Heart left ventricle (tissue), 13 donors: ENCODE results near the gene NT5E.

Experiments
- CTCF ChIP-seq, 12 donors: fragments of 200-600 bp; sonication (generic) in 4 of 12; IDR thresholded peaks; one replicate each; pipeline versions ENCODE4 v1.5.0 to v1.8.0; 2018 to 2022; ENCODE audit warnings: antibody characterized with exemption in 12 of 12, mild to moderate bottlenecking in 5 of 12
- POLR2A ChIP-seq, 2 donors: fragments of 450-650 bp; IDR thresholded peaks; one replicate each; pipeline ENCODE4 v1.6.1; 2017; ENCODE audit warnings: antibody characterized with exemption in 2 of 2, mild to moderate bottlenecking in 2 of 2, moderate library complexity in 2 of 2
- donor health status: ischemic (EF 13 %, LVEDD 7.1; RV severe dilation, severe dysfunction).
- donor health status: DM: no; HTN: yes; CAD: no.
- donor health status: DM: no; HTN: no; CAD: no.
- donor health status: ischemic (EF 25% LVEDD 6.9; RV normal size, moderate dysfunction).
- donor health status: ischemic (EF 25% LVEDD 5.7; RV mildly dilated, moderate dysfunction).
- donor health status: ischemic (EF 35%, LVEDD 5.7; RV mildly dilated, moderate dysfunction).
- donor health status: nonischemic (EF 11% LVEDD 7.7; RV severe dilation, severe dysfunction).
- donor health status: DM: yes; HTN: yes; CAD: no.
- donor health status: PGD.
- donor health status: ischemic (EF 29% LVEDD 5.4; RV normal size, mild dysfunction).
- donor health status: nonischemic (EF 23%, LVEDD 6.1; RV moderate dilation, normal function).

- TF ChIP-seq POLR2A (IDR thresholded peaks at IDR 0.05) (no peak), CTCF (IDR thresholded peaks at IDR 0.05) (no peak)
Observed at GRCh38 chr6:85469276-85470022, 19.6 kb downstream of the NT5E start.
